GM18505 (cell line): ENCODE data around the gene TRIM8.

Source experiments
- ATAC-seq: cut with Tn5 transposase; IDR thresholded peaks from one replicate; pipeline ENCODE4 v1.9.1; 2021; ENCODE audit not compliant: unreplicated experiment
- POLR2A ChIP-seq: IDR thresholded peaks from 4 replicates; pipeline ENCODE4 v1.6.1; 2011; ENCODE audit warnings: borderline replicate concordance; ENCODE audit not compliant: insufficient read depth, insufficient read length; ENCODE audit errors: extremely low read depth

The TRIM8 gene

DNA sequence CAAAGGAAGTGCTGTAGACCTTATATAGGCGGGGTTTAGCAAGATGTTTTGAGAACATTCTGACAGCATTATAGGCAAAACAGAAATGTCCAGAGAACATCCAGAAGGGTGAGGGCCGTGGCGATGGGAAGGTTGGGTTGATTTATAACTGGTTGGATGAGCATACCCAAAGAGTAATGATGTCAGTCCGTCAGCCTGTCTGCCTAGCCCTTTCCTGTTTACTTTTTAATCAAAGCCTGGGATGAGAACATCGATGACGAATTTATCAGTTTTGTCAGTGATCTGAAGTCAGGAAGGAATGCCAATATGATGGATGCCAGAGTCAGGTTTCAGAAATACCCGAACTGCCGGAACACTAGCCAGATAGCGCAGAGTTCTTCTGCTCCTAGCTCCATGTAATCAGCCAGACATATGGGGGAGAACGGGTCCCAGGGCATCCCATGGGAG, 33.8 kb upstream of the TRIM8 start:
- ATAC-seq: no peak

DNA sequence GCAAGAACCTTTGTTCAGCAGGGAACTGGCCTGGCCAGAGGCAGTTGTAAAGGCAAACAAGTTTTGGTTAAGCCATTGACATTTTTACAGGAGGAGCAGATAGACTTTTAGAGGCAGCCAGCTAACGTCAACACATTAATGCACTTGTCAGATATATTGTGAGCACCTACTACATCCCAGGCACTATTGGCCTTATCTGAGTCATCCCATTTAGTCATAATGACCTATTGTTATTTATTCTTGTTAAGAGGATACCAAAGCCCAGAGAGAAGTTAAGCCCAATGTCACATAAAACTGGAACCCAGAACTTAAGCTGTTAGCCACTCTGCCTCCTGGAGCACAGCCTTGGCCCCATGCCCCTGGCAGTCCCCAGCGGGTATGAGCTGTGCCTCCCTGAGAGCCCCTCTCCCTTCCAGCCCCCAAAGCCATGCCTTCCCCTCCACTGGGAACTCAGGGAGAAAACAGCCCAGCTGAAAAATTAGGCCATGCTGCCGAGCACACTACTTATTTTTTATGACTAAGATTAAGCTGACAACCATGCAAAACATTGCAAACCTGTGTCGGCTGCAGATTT, 32.7 kb upstream of the TRIM8 start:
- ATAC-seq: no peak
- TF ChIP-seq POLR2A: no peak

More for the DNA sequence above, 33.8 kb upstream of the TRIM8 start:
- TF ChIP-seq POLR2A: no peak

DNA sequence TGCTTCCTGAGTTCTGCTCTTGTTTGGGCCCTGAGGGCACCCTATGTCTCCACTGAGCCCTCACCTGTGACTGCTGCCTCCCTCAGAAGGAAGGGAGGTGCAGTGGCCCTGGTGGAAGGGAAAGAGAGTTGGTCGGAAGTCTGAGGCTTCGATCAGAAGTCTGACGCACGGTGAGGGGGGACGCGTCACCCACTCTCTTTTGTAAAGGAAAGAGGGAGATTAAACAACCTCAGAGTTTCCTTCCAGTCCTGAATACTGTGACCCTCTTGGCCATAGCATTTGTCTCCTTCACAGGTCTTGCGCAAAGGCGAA, 31.4 kb upstream of the TRIM8 start:
- no peak for TF ChIP-seq POLR2A
- no peak for ATAC-seq

DNA sequence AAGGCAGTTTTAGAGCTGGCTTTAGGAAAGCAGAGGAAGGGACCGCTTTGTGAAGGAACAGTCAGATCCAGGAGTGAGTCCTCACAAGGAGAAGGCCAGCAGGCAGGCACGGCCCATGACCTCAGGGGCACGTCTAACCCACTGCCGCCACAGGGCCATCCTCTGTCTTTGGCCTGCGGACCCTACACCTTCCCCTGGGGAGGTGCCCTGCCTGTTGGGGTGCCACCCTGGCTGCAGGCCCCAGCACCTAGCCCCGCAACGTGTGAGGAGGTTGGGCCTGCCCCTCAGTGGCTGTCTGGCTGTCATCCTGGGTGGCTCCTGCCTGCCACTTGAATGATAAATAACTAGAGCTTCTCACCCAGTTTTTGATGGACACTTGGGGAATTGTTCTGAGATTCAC, 31.0 kb upstream of the TRIM8 start:
- TF ChIP-seq POLR2A: no peak
- no peak for ATAC-seq

DNA sequence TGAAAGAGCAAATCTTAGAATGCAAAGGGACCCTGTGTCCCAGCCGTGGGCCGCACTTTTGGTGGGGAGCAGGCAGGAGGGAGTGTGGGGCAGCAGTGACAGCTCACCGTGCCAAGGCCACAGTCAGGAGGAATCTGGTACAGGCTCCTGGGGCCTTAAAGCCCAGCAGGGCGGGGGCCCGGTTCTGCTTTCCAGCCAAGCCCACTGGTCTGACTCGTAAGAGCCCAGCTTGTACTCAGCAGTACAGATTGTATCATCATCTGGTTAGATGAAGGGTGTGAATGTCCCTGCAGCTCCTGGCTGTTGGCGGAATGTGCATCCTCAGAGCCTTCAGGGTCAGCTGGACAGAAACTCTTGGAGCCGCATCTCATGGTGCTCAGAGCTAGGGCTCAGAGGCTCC, 30.5 kb upstream of the TRIM8 start:
- TF ChIP-seq POLR2A: no peak
- ATAC-seq: no peak

DNA sequence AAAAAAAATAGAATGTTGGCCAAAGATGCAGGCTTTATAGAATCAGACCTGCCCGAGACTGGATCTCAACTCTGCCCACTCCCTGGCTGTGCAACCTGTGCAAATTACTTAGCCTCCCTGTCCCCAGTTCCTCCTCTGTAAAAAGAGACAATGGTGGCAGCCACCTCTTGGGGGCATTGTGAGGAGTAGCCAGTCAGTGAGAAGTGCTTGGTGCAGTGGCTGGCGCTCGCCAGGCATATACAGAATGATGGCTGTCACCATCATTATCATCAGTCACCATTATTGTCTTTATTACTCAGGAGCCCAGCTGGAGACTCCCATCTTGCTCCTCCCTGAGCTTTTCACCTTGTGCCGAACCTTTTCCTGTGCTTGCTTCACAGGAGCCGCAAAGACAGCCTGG, 29.4 kb upstream of the TRIM8 start:
- ATAC-seq: no peak

DNA sequence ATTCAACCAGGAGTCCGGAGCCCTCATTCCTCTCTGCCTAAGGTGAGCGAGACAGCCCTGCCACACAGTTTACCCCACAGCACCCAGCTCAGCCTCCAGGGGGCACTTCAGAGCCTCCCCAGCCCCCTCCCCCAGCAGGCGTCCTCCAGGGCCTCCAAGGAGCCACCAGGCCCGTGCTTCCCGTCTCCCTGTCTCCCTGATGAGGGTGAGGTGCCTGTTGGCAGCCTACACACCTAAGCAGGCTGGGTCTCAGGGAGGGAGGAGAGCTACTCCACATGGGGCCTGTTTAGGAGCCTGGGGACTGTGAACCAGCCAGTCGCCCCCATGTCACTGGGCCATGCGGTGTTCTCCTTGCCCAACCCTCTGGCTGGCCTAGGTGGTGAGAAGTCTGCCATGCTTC, 28.9 kb upstream of the TRIM8 start:
- no peak for TF ChIP-seq POLR2A
- no peak for ATAC-seq

More for the DNA sequence above, 29.4 kb upstream of the TRIM8 start:
- TF ChIP-seq POLR2A: no peak

DNA sequence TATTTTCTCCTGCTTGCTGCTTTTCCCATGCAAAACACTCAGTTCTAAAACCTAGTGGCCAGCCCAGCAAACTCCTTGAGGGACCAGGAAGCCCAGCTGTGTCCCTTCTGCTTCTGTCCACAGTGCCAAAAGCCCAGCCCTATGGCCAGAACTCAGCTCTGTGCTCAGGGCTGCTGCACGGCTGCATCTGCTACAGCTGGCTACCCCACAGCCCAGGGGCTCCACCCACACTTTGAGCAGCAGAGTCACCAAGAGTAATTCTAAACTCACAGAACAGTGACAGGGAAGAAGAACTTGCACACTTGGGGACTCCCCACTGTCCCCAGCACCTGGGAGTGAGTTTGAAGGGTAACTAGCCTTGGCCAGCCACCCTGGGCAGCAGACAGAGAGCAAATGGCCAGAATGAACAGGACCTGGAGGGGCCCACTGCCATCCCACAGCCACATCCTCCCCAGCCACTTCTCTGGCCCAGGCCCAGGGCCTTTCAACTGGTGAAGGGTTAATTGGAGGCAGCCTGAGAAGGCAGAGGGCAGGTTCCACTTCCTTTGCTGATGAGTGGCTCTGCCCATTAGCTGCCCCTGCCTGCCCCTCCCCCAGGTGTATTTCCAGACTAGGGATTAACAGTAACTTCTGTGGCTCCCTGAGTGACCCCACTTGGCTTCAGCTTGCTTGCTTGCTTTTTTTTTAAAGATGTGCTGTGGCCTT, 28.1 kb upstream of the TRIM8 start:
- TF ChIP-seq POLR2A: no peak
- ATAC-seq: no peak

DNA sequence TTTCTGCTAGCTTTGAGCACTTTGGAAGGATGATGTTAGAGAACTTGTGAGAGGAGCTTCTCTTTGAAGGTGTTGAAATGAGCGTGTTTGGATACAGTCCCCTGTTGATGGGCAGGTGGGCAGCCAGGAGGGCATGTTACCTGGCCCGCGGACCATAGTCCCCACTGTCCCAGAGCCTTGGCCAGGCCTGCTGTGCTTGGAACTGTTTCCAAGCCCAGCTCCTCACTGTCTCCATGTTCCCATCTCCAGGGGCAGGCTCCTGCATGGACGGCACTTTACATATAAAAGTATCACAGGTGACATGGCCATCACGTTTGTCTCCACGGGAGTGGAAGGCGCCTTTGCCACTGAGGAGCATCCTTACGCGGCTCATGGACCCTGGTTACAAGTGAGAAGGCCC, 27.2 kb upstream of the TRIM8 start:
- no peak for ATAC-seq
- TF ChIP-seq POLR2A: no peak

DNA sequence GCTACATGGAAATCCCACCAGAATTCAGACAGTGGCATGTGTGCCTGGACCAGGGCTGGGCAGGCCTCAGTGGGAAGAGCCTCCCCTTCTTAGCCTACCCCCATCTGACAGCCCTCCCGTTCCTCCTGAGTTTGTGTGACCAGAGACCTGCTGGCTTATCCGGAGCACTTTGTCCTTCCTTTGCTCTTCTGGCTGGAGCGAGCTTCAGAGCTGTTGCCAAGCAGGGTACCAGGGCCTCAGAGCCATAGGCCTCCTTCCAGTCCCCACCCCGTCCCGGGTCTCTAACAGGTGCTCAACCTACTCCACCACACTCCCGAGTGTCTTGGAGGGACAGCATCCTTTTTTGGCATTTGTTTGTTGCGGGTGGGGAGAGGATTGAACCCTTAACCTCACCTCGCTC, 26.5 kb upstream of the TRIM8 start:
- no peak for TF ChIP-seq POLR2A
- no peak for ATAC-seq

DNA sequence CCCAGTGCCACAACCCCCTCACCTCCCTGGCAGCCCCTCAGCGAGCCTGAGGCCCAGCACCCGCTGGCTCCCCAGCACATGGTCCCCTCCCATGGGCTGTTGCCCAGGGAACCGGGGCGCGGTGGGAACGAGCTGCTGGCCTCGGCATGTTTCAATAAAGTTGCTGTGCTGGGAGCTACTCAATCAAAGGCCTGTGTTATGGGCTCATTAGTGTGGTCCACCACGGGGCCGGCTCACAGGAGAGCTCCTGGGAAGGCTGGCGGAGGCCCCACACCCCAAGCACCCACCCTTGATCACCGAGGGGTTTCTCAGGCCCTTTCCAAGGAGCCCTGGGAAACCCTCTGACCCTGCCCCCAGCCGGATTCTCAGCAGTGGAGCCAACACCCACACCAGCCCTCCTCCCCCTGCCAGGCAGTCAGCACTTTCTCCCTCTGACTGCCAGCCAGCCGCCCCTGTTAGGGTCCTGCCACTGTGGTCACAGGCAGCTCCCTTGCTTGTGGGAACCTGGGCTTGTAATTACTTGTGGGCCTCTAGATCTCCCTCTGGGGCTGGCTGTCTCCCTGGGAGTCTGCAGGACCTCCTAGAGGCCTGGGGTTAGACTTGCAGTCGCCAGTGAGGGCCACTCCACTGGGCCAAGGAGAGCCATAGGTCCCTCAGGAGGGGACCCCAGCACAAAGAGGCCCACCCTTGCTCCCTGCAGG, 24.8 kb upstream of the TRIM8 start:
- TF ChIP-seq POLR2A: no peak
- ATAC-seq: no peak

DNA sequence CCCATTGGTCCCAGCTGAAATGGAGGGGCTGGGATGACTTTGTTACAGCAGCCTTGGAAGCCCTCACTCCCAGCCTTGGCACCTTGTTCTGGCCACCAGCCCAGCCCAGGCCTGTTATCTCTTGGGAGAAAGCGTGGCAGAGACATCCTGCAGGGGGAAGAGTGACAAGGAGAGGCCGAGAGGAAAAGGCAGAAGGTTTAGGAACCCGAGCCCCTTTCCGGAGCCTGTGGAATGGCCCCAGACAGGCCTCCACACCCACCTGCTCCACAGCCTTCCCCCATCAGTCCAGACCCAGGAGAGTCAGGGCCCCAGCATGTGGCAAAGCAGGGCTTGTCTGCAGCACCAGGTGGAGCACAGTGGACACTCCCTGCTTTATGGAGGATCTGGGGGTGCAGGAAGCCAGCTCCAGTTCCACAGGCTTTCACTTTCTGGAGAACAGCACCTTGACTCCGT, 24.1 kb upstream of the TRIM8 start:
- ATAC-seq: no peak
- TF ChIP-seq POLR2A: no peak

DNA sequence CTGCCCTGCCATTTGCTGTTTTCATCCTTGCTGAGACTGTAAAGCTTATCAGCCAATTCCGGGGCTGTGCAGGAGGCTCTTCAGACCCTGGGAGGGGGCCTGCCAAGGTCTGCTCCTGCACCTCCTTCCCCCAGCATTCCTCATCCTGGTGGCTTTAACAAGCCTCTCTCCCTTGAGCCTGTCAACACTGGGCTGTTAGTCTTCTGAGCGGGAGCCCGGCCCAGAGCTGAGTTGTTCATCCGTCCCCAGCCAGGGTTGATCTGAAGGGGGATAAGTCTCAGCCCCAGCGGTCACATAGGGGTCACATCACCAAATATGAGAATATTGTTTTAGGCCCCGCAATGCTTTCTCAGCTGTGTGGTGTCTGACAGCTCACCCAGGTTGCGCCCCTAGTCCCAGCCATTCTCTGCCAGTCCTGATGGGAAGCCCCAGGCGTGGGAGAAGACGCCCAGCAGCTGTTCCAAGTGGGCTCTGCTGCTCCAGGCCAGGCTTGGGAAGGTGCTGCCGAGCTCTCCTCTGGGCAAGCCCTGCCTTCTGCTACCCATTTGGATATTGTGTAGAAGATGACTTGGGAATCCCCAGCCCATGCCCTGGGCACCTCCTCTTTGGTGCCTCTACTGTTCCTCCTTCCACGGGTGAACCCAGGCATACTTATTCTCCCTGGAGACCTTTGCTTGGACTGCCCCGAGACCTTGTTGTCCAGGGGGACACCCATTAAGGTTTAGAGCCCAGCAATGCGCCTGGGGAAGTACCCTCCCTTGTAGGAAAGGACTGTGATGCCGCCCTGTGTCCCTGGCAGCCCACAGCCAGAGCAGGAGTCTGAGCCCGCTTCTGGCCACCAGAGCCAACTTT, 23.5 kb upstream of the TRIM8 start:
- no peak for ATAC-seq
- TF ChIP-seq POLR2A: no peak

DNA sequence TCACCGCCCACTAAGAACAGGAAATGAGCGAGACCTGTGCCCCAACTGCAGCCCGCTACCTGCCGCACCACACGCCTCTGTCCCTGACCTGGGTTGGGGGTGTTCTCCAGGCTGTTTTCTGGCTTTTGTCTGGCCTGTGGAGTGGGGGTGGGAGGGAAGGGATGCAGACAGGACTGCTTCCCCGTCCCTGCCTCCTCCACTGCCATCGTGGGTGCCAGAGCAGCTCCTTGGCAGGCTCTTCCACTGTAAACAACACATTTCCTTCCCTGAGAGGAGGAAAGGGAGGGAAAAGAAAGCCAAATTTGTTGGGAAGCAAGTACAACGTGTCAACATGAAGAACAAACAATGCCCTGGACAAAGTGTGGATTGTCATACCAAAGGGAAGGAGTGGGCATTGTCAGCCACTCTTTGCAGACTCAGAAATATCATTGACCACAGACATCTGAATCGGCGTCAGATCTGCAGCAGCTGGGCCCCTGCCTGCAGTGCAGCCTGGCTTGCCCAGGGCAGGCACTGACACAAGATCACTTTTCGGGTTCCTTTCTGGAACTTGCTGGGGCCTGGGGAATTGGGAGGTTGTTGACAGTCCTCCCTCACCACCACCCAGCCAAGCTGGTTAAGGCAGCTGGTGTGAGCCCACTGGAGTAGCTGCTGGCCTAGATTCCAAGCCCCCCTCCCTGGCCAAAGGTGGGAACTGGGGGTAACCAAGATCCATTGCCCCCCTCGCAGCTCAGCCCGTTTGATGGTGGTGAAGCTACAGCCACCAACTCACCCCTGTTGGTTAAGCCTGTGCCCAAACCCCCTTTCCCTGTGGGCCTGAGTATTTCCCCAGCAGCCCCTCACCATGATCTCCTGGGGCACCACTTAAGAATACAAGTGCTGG, 22.6 kb upstream of the TRIM8 start:
- no peak for TF ChIP-seq POLR2A

More for the DNA sequence above, 22.6 kb upstream of the TRIM8 start:
- ATAC-seq: no peak
